Left ventricle myocardium inferior (tissue), 1 donor: ENCODE data around the gene PEA15. TPM values are rescaled to one million over a fixed set of nuclear protein-coding genes. Genes with fewer than 3 reads are reported as not detected.
A peak's percentile ranks its signal among the peaks of the same experiment; 100 is the strongest.

Experiments used
- DNase-seq: peaks from one replicate; pipeline ENCODE4 v3.0.0-alpha.2; 2020
- H3K27ac ChIP-seq: fragments of 200-600 bp; replicated peaks from 2 replicates; pipeline ENCODE4 v1.8.0; 2021
- H3K27me3 ChIP-seq: fragments of 200-600 bp; 2 replicates; pipeline ENCODE4 v1.8.0; 2021; ENCODE audit warnings: low read depth
- H3K36me3 ChIP-seq: fragments of 200-600 bp; 2 replicates; pipeline ENCODE4 v1.8.0; 2021
- H3K4me1 ChIP-seq: fragments of 200-600 bp; 2 replicates; pipeline ENCODE4 v1.8.0; 2021
- H3K4me3 ChIP-seq: fragments of 200-600 bp; 2 replicates; pipeline ENCODE4 v1.8.0; 2021; ENCODE audit warnings: mild to moderate bottlenecking, moderate library complexity
- H3K9me3 ChIP-seq: fragments of 200-600 bp; replicated peaks from 2 replicates; pipeline ENCODE4 v1.8.0; 2021
- CTCF ChIP-seq: fragments of 200-600 bp; IDR thresholded peaks from 2 replicates; pipeline ENCODE4 v1.8.0; 2021; ENCODE audit warnings: antibody characterized with exemption, mild to moderate bottlenecking, borderline replicate concordance
- intact Hi-C: fragments of 100-400 bp; cut with micrococcal nuclease; formaldehyde crosslinking; loops from one replicate; pipeline ENCODE4 v1.11.0; 2022
- total RNA-seq: library from RNA; stranded (reverse); fragmentation: NEBNext Ultra II Directional; extraction: Animal tissue kit (Norgen Biotek cat#: 25700); gene quantifications from one replicate; pipeline ENCODE4 v1.2.1, GENCODE V29; 2021
- donor health status: DM: no; HTN: yes; CAD: no; lungs with severe emphysema.

The PEA15 gene
- total RNA-seq, 1 donor from 2014 or later = 280 TPM

- H3K27ac ChIP-seq = peak overlapping the region; percentile 56
- intact Hi-C loops = loop anchor here (10.0 kb wide), 1 partner anchor 56 kb away; the partner anchor contains the start of gene CASQ1
Measured at GRCh38 chr1:160251011-160251410, 45.8 kb downstream of the PEA15 start.

GRCh38 chr1:160251687-160252526, 46.7 kb downstream of the PEA15 start:
- intact Hi-C loops = loop anchor here (10.0 kb wide), 1 partner anchor 57 kb away; the partner anchor contains the start of gene CASQ1
- TF ChIP-seq CTCF = peak; percentile 79
- no peaks in the 10 kb centered on the region for H3K9me3 ChIP-seq
- H3K27me3 ChIP-seq = no peaks in the 10 kb centered on the region
- H3K4me3 ChIP-seq = no peak overlapping the region
- DNase-seq = peak; percentile 48
- H3K36me3 ChIP-seq = peaks cover 14% of the 10 kb centered on the region
- H3K27ac ChIP-seq = peak overlapping the region; percentile 56
- H3K4me1 ChIP-seq = peaks cover 62% of the 10 kb centered on the region

More at GRCh38 chr1:160251011-160251410, 45.8 kb downstream of the PEA15 start:
- Histone ChIP-seq H3K4me3 (no peak overlapping the region), H3K4me1 (peaks cover 62% of the 10 kb centered on the region), H3K36me3 (peaks cover 14% of the 10 kb centered on the region), H3K9me3 (no peaks in the 10 kb centered on the region), H3K27me3 (no peaks in the 10 kb centered on the region)
- TF ChIP-seq CTCF = no peak
- no peak for DNase-seq

- peak overlapping the region; percentile 96 for H3K27ac ChIP-seq
- H3K9me3 ChIP-seq = no peaks in the 10 kb centered on the region
- no peaks in the 10 kb centered on the region for H3K27me3 ChIP-seq
- DNase-seq = no peak
- H3K36me3 ChIP-seq = peaks cover 14% of the 10 kb centered on the region
- H3K4me1 ChIP-seq = peaks cover 79% of the 10 kb centered on the region
- no peak for TF ChIP-seq CTCF
- intact Hi-C loops = loop anchor here (10.0 kb wide), 1 partner anchor 61 kb away; the partner anchor contains the start of gene CASQ1
- H3K4me3 ChIP-seq = no peak overlapping the region
Measured at GRCh38 chr1:160255781-160256300, 50.7 kb downstream of the PEA15 start.

GRCh38 chr1:160256396-160257046, 51.3 kb downstream of the PEA15 start:
- Histone ChIP-seq H3K9me3 (no peaks in the 10 kb centered on the region), H3K36me3 (peaks cover 14% of the 10 kb centered on the region), H3K4me3 (no peak overlapping the region), H3K4me1 (peaks cover 79% of the 10 kb centered on the region), H3K27ac (peak overlapping the region; percentile 96), H3K27me3 (no peaks in the 10 kb centered on the region)
- no peak for TF ChIP-seq CTCF
- intact Hi-C loops = loop anchor here (10.0 kb wide), 1 partner anchor 62 kb away; the partner anchor contains the start of gene CASQ1
- no peak for DNase-seq

GRCh38 chr1:160257411-160258015, 52.3 kb downstream of the PEA15 start:
- intact Hi-C loops = loop anchor here (10.0 kb wide), 1 partner anchor 63 kb away; the partner anchor contains the start of gene CASQ1
- Histone ChIP-seq H3K4me1 (peaks cover 76% of the 10 kb centered on the region), H3K27me3 (no peaks in the 10 kb centered on the region), H3K4me3 (no peak overlapping the region), H3K9me3 (no peaks in the 10 kb centered on the region), H3K27ac (peak overlapping the region; percentile 96), H3K36me3 (peaks cover 14% of the 10 kb centered on the region)
- DNase-seq = no peak
- TF ChIP-seq CTCF = no peak
